GM23248 (cell line): ENCODE results near the gene P2RX4. TPM values are rescaled to one million over a fixed set of nuclear protein-coding genes. Genes with fewer than 3 reads are reported as not detected.
"Not testable (repeated sequence)": the region's sequence is repeated elsewhere in the genome, so short reads cannot be mapped to it uniquely, and the experiment has no call there.

Experiments used
- DNase-seq: peaks from one replicate; pipeline ENCODE4 v3.0.0-alpha.2; 2015
- H2AFZ ChIP-seq: fragments of 200-600 bp; sonication (generic); 2 replicates; pipeline ENCODE4 v1.6.1; 2016; ENCODE audit warnings: antibody characterized with exemption
- H3F3A ChIP-seq: fragments of 200-600 bp; sonication (generic); 2 replicates; pipeline ENCODE4 v1.6.1; 2016; ENCODE audit warnings: mild to moderate bottlenecking, antibody characterized with exemption, mixed run types; ENCODE audit not compliant: insufficient read depth
- H3K27ac ChIP-seq: fragments of 200-600 bp; sonication (generic); 2 replicates; pipeline ENCODE4 v1.5.1; 2016; ENCODE audit warnings: mild to moderate bottlenecking
- H3K27me3 ChIP-seq: fragments of 200-600 bp; sonication (generic); replicated peaks from 2 replicates; pipeline ENCODE4 v1.6.1; 2016; ENCODE audit warnings: mild to moderate bottlenecking; ENCODE audit not compliant: insufficient read depth
- H3K36me3 ChIP-seq: fragments of 200-600 bp; sonication (generic); 2 replicates; pipeline ENCODE4 v1.6.1; 2016; ENCODE audit warnings: low read depth, mild to moderate bottlenecking
- H3K4me1 ChIP-seq: fragments of 200-600 bp; sonication (generic); 2 replicates; pipeline ENCODE4 v1.6.1; 2016; ENCODE audit warnings: mild to moderate bottlenecking; ENCODE audit not compliant: insufficient read depth
- H3K4me2 ChIP-seq: fragments of 200-600 bp; sonication (generic); one replicate; pipeline ENCODE4 v1.6.1; 2016; ENCODE audit warnings: mild to moderate bottlenecking; ENCODE audit not compliant: unreplicated experiment
- H3K4me3 ChIP-seq: fragments of 200-600 bp; sonication (generic); 2 replicates; pipeline ENCODE4 v1.5.1; 2016; ENCODE audit warnings: mild to moderate bottlenecking
- H3K79me2 ChIP-seq: fragments of 200-600 bp; sonication (generic); 2 replicates; pipeline ENCODE4 v1.6.1; 2016; ENCODE audit warnings: mild to moderate bottlenecking; ENCODE audit not compliant: insufficient read depth
- H3K9ac ChIP-seq: fragments of 200-600 bp; sonication (generic); 2 replicates; pipeline ENCODE4 v1.6.1; 2016; ENCODE audit warnings: mild to moderate bottlenecking
- H3K9me2 ChIP-seq: fragments of 200-600 bp; sonication (generic); 2 replicates; pipeline ENCODE4 v1.6.1; 2016; ENCODE audit warnings: mixed run types, mild to moderate bottlenecking, moderate library complexity; ENCODE audit not compliant: insufficient read depth
- H3K9me3 ChIP-seq: fragments of 200-600 bp; sonication (generic); one replicate; pipeline ENCODE4 v1.6.1; 2017; ENCODE audit warnings: low read depth
- H4K20me1 ChIP-seq: fragments of 200-600 bp; sonication (generic); 2 replicates; pipeline ENCODE4 v1.6.0; 2016; ENCODE audit not compliant: insufficient read depth
- EZH2 ChIP-seq: fragments of 200-600 bp; sonication (generic); IDR thresholded peaks from 2 replicates; pipeline ENCODE4 v1.6.1; 2018; ENCODE audit warnings: antibody characterized with exemption, mild to moderate bottlenecking; ENCODE audit not compliant: insufficient read depth, poor library complexity, severe bottlenecking
- EZH2phosphoT487 ChIP-seq: fragments of 200-600 bp; sonication (generic); IDR thresholded peaks from 2 replicates; pipeline ENCODE4 v1.6.1; 2018; ENCODE audit warnings: antibody characterized with exemption, moderate library complexity, mild to moderate bottlenecking, low read depth; ENCODE audit not compliant: insufficient read depth
- whole genome bisulfite sequencing, 2 experiments: methylation state at CpG; one replicate each; pipeline ENCODE4 v1.1.6; 2015 to 2017; ENCODE audit warnings: low lambda C conversion rate in 2 of 2, low coverage in 1 of 2; ENCODE audit errors: missing lambda C conversion rate in 2 of 2; 5-methylcytosine and 5-hydroxymethylcytosine counted together
- in situ Hi-C: fragments of 300-500 bp; cut with MboI; formaldehyde crosslinking; loops from 2 replicates; pipeline ENCODE4 v1.15.0; 2020
- polyA plus RNA-seq: library from polyadenylated mRNA; unstranded; fragments of >200 nt; fragmentation: Nextera tagmentation; extraction: Ambion mirVana; gene quantifications from 2 replicates; pipeline ENCODE4 v1.2.1, GENCODE V29; 2016
- total RNA-seq: library from RNA; depleted of rRNA; stranded (reverse); fragments of >200 nt; shearing (Covaris generic); gene quantifications from 2 replicates; pipeline ENCODE4 v1.2.3, GENCODE V29; 2014

Gene P2RX4
- total and polyA plus RNA-seq, 2 experiments from 2014 or later: 18.5 to 27.9 TPM

- H3K4me1 ChIP-seq: peaks cover 31% of the 10 kb centered on the region
- H3K27me3 ChIP-seq: no peaks in the 10 kb centered on the region
- peak; percentile 82 for DNase-seq
- in situ Hi-C loops: no loop called here
- H3K36me3 ChIP-seq: 0 out of 2 replicates have a peak, but pooled peaks cover 3% of the 10 kb centered on the region
- peak overlapping the region; percentile 78 for H3K9ac ChIP-seq
- H3K79me2 ChIP-seq: peaks cover 48% of the 10 kb centered on the region
- H3K9me2 ChIP-seq: no peaks in the 10 kb centered on the region
- H3K27ac ChIP-seq: peak overlapping the region; percentile 90
- H3K4me3 ChIP-seq: peak overlapping the region; percentile 48
- peak overlapping the region; percentile 26; the same call in 1 of the 2 replicates for H2AFZ ChIP-seq
- TF ChIP-seq EZH2phosphoT487: no peak
- no peak for TF ChIP-seq EZH2
- 19 to 24% methylated on average over 10 of the region's 10 CpGs for WGBS, 2 experiments
- peak overlapping the region; percentile 71 for H3K4me2 ChIP-seq
- peaks cover 44% of the 10 kb centered on the region for H3F3A ChIP-seq
- H4K20me1 ChIP-seq: no peaks in the 10 kb centered on the region
- H3K9me3 ChIP-seq: no peaks in the 10 kb centered on the region
Observed at GRCh38 chr12:121279507-121279915, 69.6 kb downstream of the P2RX4 start.

- H3K4me2 ChIP-seq, H3K4me3 ChIP-seq, DNase-seq, in situ Hi-C loops, H3K9me3 ChIP-seq, H3K27me3 ChIP-seq, H3K9me2 ChIP-seq, H3K36me3 ChIP-seq, H4K20me1 ChIP-seq, H2AFZ ChIP-seq, H3K9ac ChIP-seq, H3K27ac ChIP-seq: not testable (repeated sequence)
- WGBS, 2 experiments: 85 to 87% methylated on average over 11 of the region's 11 CpGs
- Histone ChIP-seq H3K79me2 (peaks cover 56% of the 10 kb centered on the region), H3F3A (peaks cover 44% of the 10 kb centered on the region), H3K4me1 (peaks cover 31% of the 10 kb centered on the region)
Observed at GRCh38 chr12:121280531-121280930, 70.6 kb downstream of the P2RX4 start.

DNA sequence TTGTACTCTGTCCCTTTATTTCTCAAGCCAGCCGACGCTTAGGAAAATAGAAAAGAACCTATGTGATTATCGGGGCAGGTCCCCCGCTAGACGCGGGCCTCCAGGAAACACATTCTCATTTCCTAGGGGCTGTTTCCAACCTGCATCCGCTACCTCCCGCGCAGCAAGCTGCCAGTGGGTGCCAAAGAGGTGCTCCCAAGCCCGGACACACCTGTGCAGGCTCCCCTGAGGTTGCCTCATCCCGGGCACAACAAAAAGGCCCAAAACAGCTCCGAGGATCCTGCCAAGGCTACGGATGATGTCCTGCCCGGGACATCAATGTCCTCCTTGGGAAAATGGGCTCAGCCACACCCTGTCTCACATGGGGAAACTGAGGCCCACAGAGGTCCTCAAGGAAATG lies 71.2 kb downstream of the P2RX4 start:
- H3K9ac ChIP-seq, H4K20me1 ChIP-seq: not testable (repeated sequence)

DNA sequence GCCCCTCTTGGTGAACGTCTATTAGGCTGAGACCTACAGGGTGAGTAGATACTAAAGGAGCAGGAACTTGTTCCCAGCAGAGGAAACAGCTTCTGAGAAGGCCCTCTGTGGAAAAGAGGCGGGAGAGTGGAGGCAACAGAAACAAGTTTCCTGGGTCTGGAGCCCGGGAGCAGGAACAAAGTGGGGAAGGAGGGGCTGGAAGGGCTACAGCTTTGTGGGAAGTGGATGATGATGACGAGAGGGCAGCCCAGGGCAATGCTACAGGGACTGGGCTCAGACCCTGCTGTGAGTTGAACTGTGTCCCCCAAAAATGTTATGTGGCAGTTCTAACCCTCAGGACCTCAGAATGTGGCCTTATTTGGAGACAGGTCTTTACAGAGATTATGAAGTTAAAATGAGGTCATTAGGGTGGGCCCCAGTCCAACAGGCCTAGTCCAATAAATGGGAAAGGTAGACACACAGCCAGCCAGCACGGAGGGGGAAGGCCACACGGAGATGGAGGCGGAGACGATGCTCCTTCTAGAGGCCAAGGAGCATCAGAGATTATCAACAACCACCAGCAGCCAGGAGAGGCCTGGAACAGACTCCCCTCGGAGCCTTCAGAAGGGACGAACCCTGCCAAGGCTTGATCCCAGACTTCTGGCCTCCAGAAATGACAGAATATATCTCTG lies 72.3 kb downstream of the P2RX4 start:
- H3K9me3 ChIP-seq: no peaks in the 10 kb centered on the region
- no peak for DNase-seq
- peaks cover 23% of the 10 kb centered on the region for H3K4me1 ChIP-seq
- no peak overlapping the region for H3K9ac ChIP-seq
- H3K36me3 ChIP-seq: 0 out of 2 replicates have a peak, but pooled peaks cover 3% of the 10 kb centered on the region
- 74 to 75% methylated on average over 10 of the region's 10 CpGs for WGBS, 2 experiments
- no peak overlapping the region for H3K4me3 ChIP-seq
- 0 out of 2 replicates have a peak, but pooled peaks cover 10% of the 10 kb centered on the region for H4K20me1 ChIP-seq
- peaks cover 71% of the 10 kb centered on the region for H3K79me2 ChIP-seq
- H3K4me2 ChIP-seq: no peak overlapping the region
- in situ Hi-C loops: no loop called here
- no peaks in the 10 kb centered on the region for H3K27me3 ChIP-seq
- H2AFZ ChIP-seq: no peak overlapping the region
- no peak overlapping the region for H3K27ac ChIP-seq
- no peak for TF ChIP-seq EZH2
- no peak for TF ChIP-seq EZH2phosphoT487
- no peaks in the 10 kb centered on the region for H3K9me2 ChIP-seq
- H3F3A ChIP-seq: peaks cover 36% of the 10 kb centered on the region

More for the DNA sequence above, 71.2 kb downstream of the P2RX4 start:
- H3K4me3 ChIP-seq, DNase-seq, in situ Hi-C loops, H3K27me3 ChIP-seq, H3K9me3 ChIP-seq, H3K27ac ChIP-seq, H3K9me2 ChIP-seq, H2AFZ ChIP-seq, H3K36me3 ChIP-seq, H3K4me2 ChIP-seq: not testable (repeated sequence)
- peaks cover 42% of the 10 kb centered on the region for H3F3A ChIP-seq
- peaks cover 61% of the 10 kb centered on the region for H3K79me2 ChIP-seq
- H3K4me1 ChIP-seq: peaks cover 30% of the 10 kb centered on the region
- 82 to 89% methylated on average over 14 of the region's 14 CpGs for WGBS, 2 experiments

DNA sequence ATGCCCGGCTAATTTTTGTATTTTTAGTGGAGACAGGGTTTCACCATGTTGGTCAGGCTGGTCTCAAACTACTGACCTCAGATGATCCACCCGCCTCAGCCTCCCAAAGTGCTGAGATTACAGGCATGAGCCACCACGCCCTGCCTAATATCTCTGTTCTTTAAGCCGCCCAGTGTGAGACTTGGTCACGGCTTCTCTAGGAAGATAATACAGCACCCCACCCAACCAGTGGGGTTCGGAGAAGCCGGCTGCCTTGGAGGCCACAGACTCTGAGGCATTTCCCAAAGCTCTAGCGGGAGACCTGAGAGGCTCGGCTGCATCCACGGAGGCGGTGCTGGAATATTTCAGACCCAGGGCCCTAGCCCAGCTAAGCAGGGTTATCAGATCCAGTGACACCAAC lies 73.0 kb downstream of the P2RX4 start:
- Histone ChIP-seq H3F3A (peaks cover 29% of the 10 kb centered on the region), H3K4me1 (peaks cover 17% of the 10 kb centered on the region), H3K79me2 (peaks cover 73% of the 10 kb centered on the region)
- H3K27me3 ChIP-seq, H3K36me3 ChIP-seq, H3K9me3 ChIP-seq, H4K20me1 ChIP-seq, in situ Hi-C loops, H3K27ac ChIP-seq, DNase-seq, H3K9me2 ChIP-seq, H3K9ac ChIP-seq, H3K4me2 ChIP-seq, H2AFZ ChIP-seq, H3K4me3 ChIP-seq: not testable (repeated sequence)
- WGBS, 2 experiments: 99 to 100% methylated on average over 11 of the region's 11 CpGs
